MM.1S (cell line): ENCODE results near the gene CDAN1.

ENCODE experiments used
- CTCF ChIP-seq: fragments of 300-600 bp; sonication (generic); IDR thresholded peaks from 2 replicates; pipeline ENCODE4 v1.5.1; 2016; ENCODE audit warnings: antibody characterized with exemption, low read length, mixed read lengths
- EZH2 ChIP-seq: fragments of 300-600 bp; sonication (generic); optimal IDR thresholded peaks from 2 replicates; pipeline ENCODE3; 2017; ENCODE audit warnings: low read depth, mild to moderate bottlenecking, antibody characterized with exemption, low read length, mixed read lengths
- EZH2phosphoT487 ChIP-seq: fragments of 300-600 bp; sonication (generic); IDR thresholded peaks from 2 replicates; pipeline ENCODE4 v1.6.1; 2018; ENCODE audit warnings: antibody characterized with exemption, low read length

GRCh38 chr15:42730135-42730534 lies 6.8 kb downstream of the CDAN1 start:
- TF ChIP-seq CTCF (no peak), EZH2 (no peak), EZH2phosphoT487 (no peak)
